ENCODE data around the gene RNPEPL1. TPM values are rescaled to one million over a fixed set of nuclear protein-coding genes. Genes with fewer than 3 reads are reported as not detected.
"Not testable (repeated sequence)": the region's sequence is repeated elsewhere in the genome, so short reads cannot be mapped to it uniquely, and the experiment has no call there.

The RNPEPL1 gene
- total RNA-seq, 1 donor from 2014 or later = 70.0 TPM

DNA sequence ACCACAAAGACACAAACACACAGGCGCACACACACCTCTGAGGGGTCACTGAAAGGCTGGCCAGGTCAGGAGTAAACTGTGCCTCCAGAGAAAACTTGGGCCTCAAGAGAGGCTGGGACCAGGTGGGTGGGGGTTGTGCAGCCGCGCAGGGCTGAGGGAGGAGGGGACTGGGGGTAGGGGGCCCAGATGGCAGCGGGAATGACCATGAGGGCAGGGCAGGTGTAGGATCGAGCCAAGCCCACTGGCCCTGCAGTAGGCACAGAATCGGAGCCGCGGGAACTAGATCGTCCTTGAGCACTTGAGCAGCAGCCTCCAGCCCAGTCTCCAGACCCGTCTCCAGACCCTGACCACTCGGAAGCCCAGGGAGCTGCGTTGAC is 47.3 kb upstream of the RNPEPL1 start:
- Mint-ChIP-seq H3K9me3 (peaks cover 8% of the 10 kb centered on the region), H3K27ac (no peak overlapping the region), H3K4me1 (no peaks in the 10 kb centered on the region), H3K27me3 (no peaks in the 10 kb centered on the region), H3K36me3 (ENCODE audit: low read depth) (peaks cover 41% of the 10 kb centered on the region), H3K4me3 (no peak overlapping the region)
- CTCF ChIA-PET = no interaction called here
- ATAC-seq (ENCODE audit: low read depth) = no peak
- DNase-seq = no peak
- TF ChIP-seq, protein P1, sequence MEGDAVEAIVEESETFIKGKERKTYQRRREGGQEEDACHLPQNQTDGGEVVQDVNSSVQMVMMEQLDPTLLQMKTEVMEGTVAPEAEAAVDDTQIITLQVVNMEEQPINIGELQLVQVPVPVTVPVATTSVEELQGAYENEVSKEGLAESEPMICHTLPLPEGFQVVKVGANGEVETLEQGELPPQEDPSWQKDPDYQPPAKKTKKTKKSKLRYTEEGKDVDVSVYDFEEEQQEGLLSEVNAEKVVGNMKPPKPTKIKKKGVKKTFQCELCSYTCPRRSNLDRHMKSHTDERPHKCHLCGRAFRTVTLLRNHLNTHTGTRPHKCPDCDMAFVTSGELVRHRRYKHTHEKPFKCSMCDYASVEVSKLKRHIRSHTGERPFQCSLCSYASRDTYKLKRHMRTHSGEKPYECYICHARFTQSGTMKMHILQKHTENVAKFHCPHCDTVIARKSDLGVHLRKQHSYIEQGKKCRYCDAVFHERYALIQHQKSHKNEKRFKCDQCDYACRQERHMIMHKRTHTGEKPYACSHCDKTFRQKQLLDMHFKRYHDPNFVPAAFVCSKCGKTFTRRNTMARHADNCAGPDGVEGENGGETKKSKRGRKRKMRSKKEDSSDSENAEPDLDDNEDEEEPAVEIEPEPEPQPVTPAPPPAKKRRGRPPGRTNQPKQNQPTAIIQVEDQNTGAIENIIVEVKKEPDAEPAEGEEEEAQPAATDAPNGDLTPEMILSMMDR (IDR thresholded peaks at IDR 0.05) = no peak
- POLR2A ChIA-PET = no interaction called here
- intact Hi-C loops (cut with micrococcal nuclease) = no loop called here

DNA sequence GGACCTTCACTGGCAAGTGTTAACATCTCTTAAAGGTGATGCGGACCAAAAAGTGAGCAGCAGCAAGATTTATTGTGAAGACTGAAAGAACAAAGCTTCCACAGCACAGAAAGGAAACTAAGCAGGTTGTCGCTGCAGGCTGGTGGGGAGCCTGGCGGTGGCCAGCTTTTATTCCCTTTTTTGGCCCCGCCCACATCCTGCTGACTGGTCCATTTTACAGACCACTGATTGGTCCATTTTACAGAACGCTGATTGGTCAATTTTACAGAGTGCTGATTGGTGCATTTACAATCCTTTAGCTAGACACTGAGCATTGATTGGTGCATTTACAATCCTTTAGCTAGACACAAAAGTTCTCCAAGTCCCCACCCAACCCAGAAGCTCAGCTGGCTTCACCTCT is 46.4 kb upstream of the RNPEPL1 start:
- DNase-seq; H3K4me1 Mint-ChIP-seq; intact Hi-C loops (cut with micrococcal nuclease); H3K9me3 Mint-ChIP-seq; H3K4me3 Mint-ChIP-seq; ATAC-seq (ENCODE audit: low read depth); CTCF ChIA-PET; H3K27ac Mint-ChIP-seq; H3K27me3 Mint-ChIP-seq; POLR2A ChIA-PET: not testable (repeated sequence)
- peaks cover 46% of the 10 kb centered on the region for H3K36me3 Mint-ChIP-seq (ENCODE audit: low read depth)

DNA sequence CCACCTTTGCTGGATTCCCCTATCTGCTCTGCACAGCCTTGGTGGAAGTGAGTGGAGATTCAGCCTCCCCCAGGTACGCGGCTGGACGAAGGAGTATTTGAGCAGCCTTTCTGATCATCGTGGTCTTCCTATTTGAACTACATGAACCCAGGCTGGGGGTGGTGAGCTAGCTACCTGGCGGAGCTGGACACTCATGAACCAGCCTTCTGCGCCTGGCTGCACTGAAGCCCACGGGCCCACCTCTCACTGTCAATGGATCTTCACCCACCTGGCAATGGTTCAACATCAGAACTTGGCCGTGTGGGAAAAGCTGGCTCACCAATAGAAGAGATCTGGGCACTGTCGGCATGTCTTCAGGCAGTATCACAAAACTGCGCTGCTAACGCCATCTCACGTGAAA is 45.9 kb upstream of the RNPEPL1 start:
- ATAC-seq (ENCODE audit: low read depth) = no peak
- ChIA-PET POLR2A (no interaction called here), CTCF (no interaction called here)
- Mint-ChIP-seq H3K9me3 (peaks cover 11% of the 10 kb centered on the region), H3K27ac (no peak overlapping the region), H3K4me1 (no peaks in the 10 kb centered on the region), H3K36me3 (ENCODE audit: low read depth) (peaks cover 50% of the 10 kb centered on the region), H3K4me3 (no peak overlapping the region), H3K27me3 (no peaks in the 10 kb centered on the region)
- DNase-seq = no peak
- intact Hi-C loops (cut with micrococcal nuclease) = no loop called here
- TF ChIP-seq, protein P1 (IDR thresholded peaks at IDR 0.05) = no peak

DNA sequence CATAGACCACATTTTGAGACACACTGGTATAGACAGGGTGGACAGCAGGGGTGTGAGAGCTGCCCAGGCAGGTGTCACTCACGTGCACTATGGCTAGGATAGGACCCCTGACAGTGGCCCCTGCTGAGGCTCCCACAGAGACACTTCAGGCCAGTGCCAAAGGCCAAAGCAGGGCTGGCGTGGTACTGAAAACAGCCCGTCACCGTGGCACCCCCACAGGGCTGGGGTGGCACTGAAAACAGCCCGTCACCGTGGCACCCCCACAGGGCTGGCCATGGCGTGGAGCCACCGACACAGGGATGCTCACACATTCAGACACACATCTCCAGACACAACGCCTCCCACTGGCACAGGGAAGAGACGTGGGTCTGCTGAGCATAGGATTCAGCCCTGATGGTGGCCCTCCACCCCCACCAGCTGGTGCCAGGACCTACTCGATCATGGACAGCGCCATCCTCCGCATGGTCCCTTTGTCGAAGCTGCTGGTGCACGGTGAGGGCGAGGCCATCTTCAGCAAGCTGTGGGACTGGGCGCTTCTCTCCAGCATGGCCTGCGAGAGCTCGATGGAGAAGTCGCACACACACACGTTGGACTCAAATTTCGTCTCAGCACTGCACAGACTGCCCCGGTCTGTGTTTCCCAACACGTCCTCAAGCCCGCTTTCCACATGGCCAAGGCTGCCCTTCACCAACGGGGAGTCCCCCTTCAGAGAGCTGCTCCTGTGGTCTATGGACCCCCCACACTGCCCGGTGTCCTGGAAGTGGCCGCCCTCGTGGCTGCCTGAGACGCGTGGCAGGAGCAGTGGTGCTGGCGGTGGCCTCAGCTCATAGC is 44.6 kb upstream of the RNPEPL1 start:
- POLR2A ChIA-PET = no interaction called here
- no peak overlapping the region for H3K4me3 Mint-ChIP-seq
- H3K27ac Mint-ChIP-seq = no peak overlapping the region
- CTCF ChIA-PET = interaction anchor here (1.4 kb wide), 1 partner anchor 9 kb away, joined by 4 read pairs; no protein-coding TSS in a partner anchor
- no peak for ATAC-seq (ENCODE audit: low read depth)
- peaks cover 11% of the 10 kb centered on the region for H3K9me3 Mint-ChIP-seq
- H3K4me1 Mint-ChIP-seq = no peaks in the 10 kb centered on the region
- DNase-seq = no peak
- H3K27me3 Mint-ChIP-seq = no peaks in the 10 kb centered on the region
- intact Hi-C loops (cut with micrococcal nuclease) = no loop called here
- TF ChIP-seq, protein P1 (IDR thresholded peaks at IDR 0.05) = no peak
- H3K36me3 Mint-ChIP-seq (ENCODE audit: low read depth) = peaks cover 58% of the 10 kb centered on the region

DNA sequence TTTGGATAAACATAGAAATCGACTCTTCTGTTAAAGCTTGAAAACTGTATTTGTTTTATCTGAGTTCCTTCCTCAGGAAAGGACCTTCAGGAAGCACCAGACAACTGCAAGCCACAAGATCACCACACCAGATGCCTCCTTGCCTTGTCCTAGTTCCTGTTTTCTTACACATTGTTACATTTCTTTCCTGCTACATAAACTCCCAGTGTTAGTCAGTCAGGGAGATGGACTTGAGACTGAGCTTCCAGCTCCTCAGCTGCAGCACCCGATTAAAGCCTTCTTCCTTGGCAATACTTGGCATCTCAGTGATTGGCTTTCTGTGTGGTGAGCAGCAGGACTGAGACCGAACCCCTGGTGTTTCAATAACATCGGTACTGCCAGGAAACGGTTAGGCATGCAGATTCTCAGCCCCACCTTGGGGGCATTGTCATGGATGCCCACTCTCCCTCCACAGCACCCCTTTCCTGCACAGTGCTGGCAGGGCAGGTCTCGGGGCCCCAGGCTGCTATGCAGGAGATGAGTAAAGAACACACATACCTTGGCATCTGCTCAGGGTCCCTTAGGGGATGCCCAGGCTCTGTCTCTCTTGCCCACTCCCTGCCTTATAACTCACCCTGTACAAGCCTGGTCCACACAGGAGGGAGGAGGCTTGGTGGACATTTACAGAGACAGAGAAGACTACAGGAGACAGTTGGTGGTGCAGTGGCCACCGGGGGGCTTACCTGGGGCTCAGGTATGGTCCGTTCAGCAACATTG is 43.1 kb upstream of the RNPEPL1 start:
- ChIA-PET CTCF (interaction anchor here (1.4 kb wide), 1 partner anchor 11 kb away, joined by 4 read pairs; no protein-coding TSS in a partner anchor), POLR2A (no interaction called here)
- peaks cover 70% of the 10 kb centered on the region for H3K36me3 Mint-ChIP-seq (ENCODE audit: low read depth)
- DNase-seq = no peak
- H3K4me1 Mint-ChIP-seq = no peaks in the 10 kb centered on the region
- H3K27ac Mint-ChIP-seq = no peak overlapping the region
- no peak for ATAC-seq (ENCODE audit: low read depth)
- TF ChIP-seq, protein P1 (IDR thresholded peaks at IDR 0.05) = no peak
- no peaks in the 10 kb centered on the region for H3K27me3 Mint-ChIP-seq
- H3K9me3 Mint-ChIP-seq = peaks cover 11% of the 10 kb centered on the region
- intact Hi-C loops (cut with micrococcal nuclease) = no loop called here
- no peak overlapping the region for H3K4me3 Mint-ChIP-seq

All from activated B cell treated with CpG ODN at 0.5 μM for 24 hours (primary cell).